Stomach (tissue), 4 donors: ENCODE data around the gene PHF21B.

ENCODE experiments used
- POLR2A ChIP-seq, 4 donors: fragments of 450-650 bp; IDR thresholded peaks; one replicate each; pipeline ENCODE4 v1.6.1; 2016; ENCODE audit warnings: antibody characterized with exemption in 4 of 4, control low read depth in 2 of 4, mild to moderate bottlenecking in 1 of 4, moderate library complexity in 1 of 4
- POLR2AphosphoS5 ChIP-seq, 3 donors: sonication (generic); formaldehyde crosslinking; IDR thresholded peaks; one replicate each; pipeline ENCODE4 v1.6.1; 2016; ENCODE audit warnings: antibody characterized with exemption in 3 of 3
- TF ChIP-seq, protein P1 (sequence below), 7 experiments: fragments of 450-650 bp in 4 of 7; fragments of 200-600 bp in 3 of 7; sonication (generic) in 3 of 7; IDR thresholded peaks; one replicate each; pipeline ENCODE4 v1.5.1; 2016 to 2019; ENCODE audit warnings: antibody characterized with exemption in 7 of 7, control low read depth in 2 of 7, mild to moderate bottlenecking in 1 of 7

DNA sequence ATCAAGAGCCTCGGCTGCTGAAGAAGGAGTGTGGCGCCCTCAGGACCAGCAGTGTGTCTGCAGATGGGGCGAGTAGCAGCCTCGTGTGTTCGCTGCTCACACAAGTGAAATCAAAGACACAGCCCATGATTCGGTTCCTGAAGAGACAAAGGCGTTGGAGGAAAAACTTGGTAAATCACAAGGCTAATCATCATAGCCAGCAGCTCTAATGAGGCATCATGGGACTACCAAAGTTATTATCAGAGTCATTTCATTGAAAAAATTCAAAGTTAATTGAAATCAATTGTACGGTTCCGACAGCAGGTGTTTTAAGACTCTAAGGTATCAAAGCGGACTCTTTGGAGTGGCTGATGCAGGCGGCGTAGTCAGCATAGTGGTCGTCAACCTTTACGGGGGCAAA, 9.5 kb downstream of the PHF21B start:
- TF ChIP-seq, protein P1, sequence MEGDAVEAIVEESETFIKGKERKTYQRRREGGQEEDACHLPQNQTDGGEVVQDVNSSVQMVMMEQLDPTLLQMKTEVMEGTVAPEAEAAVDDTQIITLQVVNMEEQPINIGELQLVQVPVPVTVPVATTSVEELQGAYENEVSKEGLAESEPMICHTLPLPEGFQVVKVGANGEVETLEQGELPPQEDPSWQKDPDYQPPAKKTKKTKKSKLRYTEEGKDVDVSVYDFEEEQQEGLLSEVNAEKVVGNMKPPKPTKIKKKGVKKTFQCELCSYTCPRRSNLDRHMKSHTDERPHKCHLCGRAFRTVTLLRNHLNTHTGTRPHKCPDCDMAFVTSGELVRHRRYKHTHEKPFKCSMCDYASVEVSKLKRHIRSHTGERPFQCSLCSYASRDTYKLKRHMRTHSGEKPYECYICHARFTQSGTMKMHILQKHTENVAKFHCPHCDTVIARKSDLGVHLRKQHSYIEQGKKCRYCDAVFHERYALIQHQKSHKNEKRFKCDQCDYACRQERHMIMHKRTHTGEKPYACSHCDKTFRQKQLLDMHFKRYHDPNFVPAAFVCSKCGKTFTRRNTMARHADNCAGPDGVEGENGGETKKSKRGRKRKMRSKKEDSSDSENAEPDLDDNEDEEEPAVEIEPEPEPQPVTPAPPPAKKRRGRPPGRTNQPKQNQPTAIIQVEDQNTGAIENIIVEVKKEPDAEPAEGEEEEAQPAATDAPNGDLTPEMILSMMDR (IDR thresholded peaks at IDR 0.05), result no peak
- TF ChIP-seq POLR2A (IDR thresholded peaks at IDR 0.05), result no peak
- no peak for TF ChIP-seq POLR2AphosphoS5 (IDR thresholded peaks at IDR 0.05)
